ENCODE results near the gene KRTAP5-2.

GRCh38 chr11:1598816-1599215, 722 bp upstream of the KRTAP5-2 start:
- TF ChIP-seq EZH2 (IDR thresholded peaks at IDR 0.05) (no peak), POLR2AphosphoS5 (IDR thresholded peaks at IDR 0.05; ENCODE audit: borderline replicate concordance, low read depth, low read length) (no peak), FOXP2 (optimal IDR thresholded peaks at IDR 0.05; ENCODE audit: control extremely low read depth, extremely low read length, insufficient read depth) (no peak)
